IMR-90 (cell line): Measurements from ENCODE around the gene PLCH2. TPM values are rescaled to one million over a fixed set of nuclear protein-coding genes. Genes with fewer than 3 reads are reported as not detected.

Source experiments
- ATAC-seq: fragments of 200-7000 bp; cut with Tn5 transposase; 2 replicates; pipeline ENCODE4 v1.9.1; 2020; ENCODE audit warnings: low read depth, mild to moderate bottlenecking, moderate library complexity
- BruUV-seq: library from RNA; stranded (reverse); fragments of 400-500 nt; replicated peaks from 2 replicates; lab custom pipeline; 2021; lab: Mats Ljungman, UMichigan
- CTCF ChIA-PET: fragments of 300-600 bp; formaldehyde crosslinking; extraction: SDS; loops from one replicate; lab custom pipeline; 2021; ENCODE audit warnings: antibody characterized with exemption; lab: Yijun Ruan, JAX
- POLR2A ChIA-PET: fragments of 300-600 bp; sonication (Branson Sonifier 250); formaldehyde crosslinking; loops from one replicate; lab custom pipeline; 2022; ENCODE audit warnings: antibody characterized with exemption; ENCODE audit not compliant: unreplicated experiment; lab: Charles Lee
- DNase-seq: peaks from one replicate; pipeline ENCODE4 v3.0.0; 2013
- H2AFZ ChIP-seq: replicated peaks from 2 replicates; pipeline ENCODE3; 2013; ENCODE audit warnings: low read length, mild to moderate bottlenecking; ENCODE audit not compliant: poor library complexity
- H2AK5ac ChIP-seq: 2 replicates; pipeline ENCODE4 v1.6.1; 2013; ENCODE audit warnings: low read depth, low read length, inconsistent platforms
- H2AK9ac ChIP-seq: replicated peaks from 2 replicates; pipeline ENCODE3; 2013; ENCODE audit warnings: mild to moderate bottlenecking, low read depth, low read length, moderate library complexity; ENCODE audit not compliant: poor library complexity
- H2BK120ac ChIP-seq: 2 replicates; pipeline ENCODE4 v1.6.1; 2013; ENCODE audit warnings: low read depth, low read length, inconsistent platforms
- H2BK15ac ChIP-seq: 3 replicates; pipeline ENCODE4 v1.6.1; 2013; ENCODE audit warnings: low read depth, low read length, inconsistent platforms
- H2BK20ac ChIP-seq: 2 replicates; pipeline ENCODE4 v1.6.1; 2013; ENCODE audit warnings: low read depth, mild to moderate bottlenecking, inconsistent platforms, low read length, moderate library complexity
- H2BK5ac ChIP-seq: 2 replicates; pipeline ENCODE4 v1.6.1; 2013; ENCODE audit warnings: mild to moderate bottlenecking, low read depth, low read length, inconsistent platforms; ENCODE audit not compliant: poor library complexity, severe bottlenecking
- H3K14ac ChIP-seq: replicated peaks from 2 replicates; pipeline ENCODE4 v1.6.1; 2013; ENCODE audit warnings: low read depth, low read length, inconsistent platforms
- H3K18ac ChIP-seq: 2 replicates; pipeline ENCODE4 v1.6.1; 2013; ENCODE audit warnings: low read depth, low read length, control low read depth
- H3K23ac ChIP-seq: 2 replicates; pipeline ENCODE4 v1.6.1; 2013; ENCODE audit warnings: low read depth, low read length, inconsistent platforms
- H3K27ac ChIP-seq: 2 replicates; pipeline ENCODE4 v1.5.1; 2013; ENCODE audit warnings: mild to moderate bottlenecking, control low read depth, low read length; ENCODE audit not compliant: insufficient read depth
- H3K27me3 ChIP-seq: 2 replicates; pipeline ENCODE4 v1.6.1; 2013; ENCODE audit warnings: low read length; ENCODE audit not compliant: control insufficient read depth, insufficient read depth
- H3K36me3 ChIP-seq: 2 replicates; pipeline ENCODE4 v1.6.1; 2013; ENCODE audit warnings: low read length, mixed read lengths; ENCODE audit not compliant: control insufficient read depth, insufficient read depth
- H3K4ac ChIP-seq: 2 replicates; pipeline ENCODE4 v1.6.1; 2013; ENCODE audit warnings: low read depth, low read length, inconsistent platforms
- H3K4me1 ChIP-seq: 2 replicates; pipeline ENCODE4 v1.6.1; 2013; ENCODE audit warnings: low read length, mixed read lengths; ENCODE audit not compliant: control insufficient read depth, insufficient read depth
- H3K4me2 ChIP-seq: 2 replicates; pipeline ENCODE4 v1.6.1; 2013; ENCODE audit warnings: low read depth, mild to moderate bottlenecking, control low read depth, low read length, moderate library complexity
- H3K4me3 ChIP-seq: 2 replicates; pipeline ENCODE4 v1.5.1; 2013; ENCODE audit warnings: low read depth, mild to moderate bottlenecking, control low read depth, low read length, moderate library complexity; ENCODE audit not compliant: insufficient read depth
- H3K56ac ChIP-seq: 2 replicates; pipeline ENCODE4 v1.6.1; 2013; ENCODE audit warnings: low read length, inconsistent platforms; ENCODE audit not compliant: insufficient read depth; ENCODE audit errors: extremely low read depth
- H3K79me1 ChIP-seq, 2 experiments: 2 replicates each; pipeline ENCODE4 v1.6.1; 2013; ENCODE audit warnings: low read length in 2 of 2, inconsistent platforms in 1 of 2, low read depth in 1 of 2
- H3K9ac ChIP-seq: 2 replicates; pipeline ENCODE4 v1.6.1; 2013; ENCODE audit warnings: low read depth, low read length, control low read depth
- H3K9me1 ChIP-seq: 2 replicates; pipeline ENCODE4 v1.6.1; 2013; ENCODE audit warnings: low read length, inconsistent platforms; ENCODE audit not compliant: insufficient read depth
- H3K9me3 ChIP-seq: 2 replicates; pipeline ENCODE4 v1.6.1; 2013; ENCODE audit warnings: low read length; ENCODE audit not compliant: control insufficient read depth, insufficient read depth
- H4K20me1 ChIP-seq: 2 replicates; pipeline ENCODE4 v1.6.1; 2013; ENCODE audit warnings: low read length, inconsistent platforms; ENCODE audit not compliant: insufficient read depth
- H4K5ac ChIP-seq: 2 replicates; pipeline ENCODE4 v1.6.1; 2013; ENCODE audit warnings: mild to moderate bottlenecking, low read depth, low read length, control low read depth
- H4K8ac ChIP-seq, 2 experiments: 2 replicates each; pipeline ENCODE4 v1.6.1; 2013; ENCODE audit warnings: low read depth in 2 of 2, low read length in 2 of 2, control low read depth in 1 of 2, inconsistent platforms in 1 of 2
- H4K91ac ChIP-seq: 2 replicates; pipeline ENCODE4 v1.6.1; 2013; ENCODE audit warnings: low read depth, low read length, inconsistent platforms; ENCODE audit not compliant: insufficient read depth
- MAFK ChIP-seq: IDR thresholded peaks from 2 replicates; pipeline ENCODE4 v1.6.1; 2012; ENCODE audit warnings: low read depth, low read length, improper control_type of control experiment
- MAZ ChIP-seq: IDR thresholded peaks from 2 replicates; pipeline ENCODE4 v1.6.1; 2012; ENCODE audit warnings: low read depth, mild to moderate bottlenecking, low read length, improper control_type of control experiment, moderate library complexity, borderline replicate concordance
- NFE2L2 ChIP-seq: fragments of 150-350 bp; IDR thresholded peaks from 2 replicates; pipeline ENCODE4 v1.6.1; 2016; ENCODE audit warnings: low read depth, mild to moderate bottlenecking, low read length
- RAD21 ChIP-seq: IDR thresholded peaks from 2 replicates; pipeline ENCODE4 v1.6.1; 2012; ENCODE audit warnings: low read length, improper control_type of control experiment
- SMC3 ChIP-seq: fragments of 150-350 bp; IDR thresholded peaks from 2 replicates; pipeline ENCODE4 v1.6.1; 2016; ENCODE audit warnings: low read depth, mild to moderate bottlenecking, antibody characterized with exemption, low read length, moderate library complexity
- WGBS, 2 experiments: methylation state at CpG; one replicate each; pipeline versions ENCODE4 v1.1.5 to v1.1.7; 2013; ENCODE audit warnings: missing lambda C conversion rate in 2 of 2; ENCODE audit not compliant: insufficient read length in 1 of 2; ENCODE audit errors: extremely low coverage in 2 of 2; 5-methylcytosine and 5-hydroxymethylcytosine counted together
- dilution Hi-C: fragments of 300-500 bp; cut with HindIII; formaldehyde crosslinking; loops from one replicate; pipeline ENCODE4 v1.14.3; 2018; ENCODE audit warnings: low sequenced_read_pairs; ENCODE audit not compliant: unreplicated experiment
- in situ Hi-C: fragments of 300-500 bp; cut with MboI; formaldehyde crosslinking; loops from 3 replicates; pipeline ENCODE4 v1.14.3; 2019; ENCODE audit warnings: low sequenced_read_pairs, inconsistent platforms, mixed read lengths
- intact Hi-C: fragments of 100-400 bp; cut with micrococcal nuclease; formaldehyde crosslinking; loops from 2 replicates; pipeline ENCODE4 v1.10.0; 2022
- polyA plus RNA-seq, 3 experiments: library from polyadenylated mRNA; depleted of rRNA; stranded (reverse); fragments of >200 nt; gene quantifications; 2 replicates each; pipeline ENCODE4 v1.2.3, GENCODE V29; 2012; ENCODE audit warnings: low replicate concordance in 1 of 3
- total RNA-seq: library from RNA; depleted of rRNA; stranded (reverse); fragments of >200 nt; gene quantifications from 2 replicates; pipeline ENCODE4 v1.2.3, GENCODE V29; 2012
- TF ChIP-seq, protein P1 (sequence below): fragments of 150-350 bp; IDR thresholded peaks from 2 replicates; pipeline ENCODE4 v1.6.1; 2017; ENCODE audit warnings: mild to moderate bottlenecking, antibody characterized with exemption, low read length, low read depth

The PLCH2 gene
- total and polyA plus RNA-seq, 2 of the 4 experiments (the other 2 are of a cell fraction): 0.18 to 1.9 TPM

- Histone ChIP-seq H3K9me3 (peaks cover 11% of the 10 kb centered on the region), H3K4ac (no peak overlapping the region), H2AFZ (no peak overlapping the region), H4K20me1 (no peaks in the 10 kb centered on the region; the same call in 1 of the 2 replicates), H3K9me1 (peaks cover 3% of the 10 kb centered on the region; the same call in 1 of the 2 replicates), H4K91ac (no peak overlapping the region), H3K14ac (no peak overlapping the region), H2BK20ac (no peak overlapping the region), H3K9ac (no peak overlapping the region), H2AK9ac (no peak overlapping the region), H3K4me3 (no peak overlapping the region), H3K4me2 (no peak overlapping the region), H4K5ac (no peak overlapping the region), H2BK15ac (no peak overlapping the region), H3K36me3 (no peaks in the 10 kb centered on the region), H3K4me1 (no peaks in the 10 kb centered on the region), H3K23ac (no peak overlapping the region), H3K27me3 (peaks cover 17% of the 10 kb centered on the region; the same call in 1 of the 2 replicates), H2AK5ac (no peak overlapping the region), H2BK120ac (no peak overlapping the region), H3K18ac (no peak overlapping the region), H3K79me1 (no peaks in the 10 kb centered on the region), H4K8ac (no peak overlapping the region), H3K27ac (no peak overlapping the region), H3K56ac (no peak overlapping the region), H2BK5ac (no peak overlapping the region)
- ATAC-seq: no peak
- 51% methylated on average over 3 of the region's 14 CpGs; no CpG with 5 or more reads in 1 of the 2 experiments for WGBS, 2 experiments
- DNase-seq: no peak
- intact Hi-C loops: no loop called here
- ChIA-PET CTCF (no interaction called here), POLR2A (no interaction called here)
- no peak for TF ChIP-seq MAZ
- TF ChIP-seq, protein P1, sequence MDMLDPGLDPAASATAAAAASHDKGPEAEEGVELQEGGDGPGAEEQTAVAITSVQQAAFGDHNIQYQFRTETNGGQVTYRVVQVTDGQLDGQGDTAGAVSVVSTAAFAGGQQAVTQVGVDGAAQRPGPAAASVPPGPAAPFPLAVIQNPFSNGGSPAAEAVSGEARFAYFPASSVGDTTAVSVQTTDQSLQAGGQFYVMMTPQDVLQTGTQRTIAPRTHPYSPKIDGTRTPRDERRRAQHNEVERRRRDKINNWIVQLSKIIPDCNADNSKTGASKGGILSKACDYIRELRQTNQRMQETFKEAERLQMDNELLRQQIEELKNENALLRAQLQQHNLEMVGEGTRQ: no peak
- no peak for TF ChIP-seq MAFK
- no peak for TF ChIP-seq NFE2L2
- no peak for TF ChIP-seq RAD21
- no peak for TF ChIP-seq SMC3
- in situ Hi-C loops: no loop called here
- dilution Hi-C loops: no loop called here
- BruUV-seq: no TSS peak
Observed at GRCh38 chr1:2489615-2490014, 13.5 kb downstream of the PLCH2 start.
